Measurements from ENCODE around the gene LPXN.

DNA sequence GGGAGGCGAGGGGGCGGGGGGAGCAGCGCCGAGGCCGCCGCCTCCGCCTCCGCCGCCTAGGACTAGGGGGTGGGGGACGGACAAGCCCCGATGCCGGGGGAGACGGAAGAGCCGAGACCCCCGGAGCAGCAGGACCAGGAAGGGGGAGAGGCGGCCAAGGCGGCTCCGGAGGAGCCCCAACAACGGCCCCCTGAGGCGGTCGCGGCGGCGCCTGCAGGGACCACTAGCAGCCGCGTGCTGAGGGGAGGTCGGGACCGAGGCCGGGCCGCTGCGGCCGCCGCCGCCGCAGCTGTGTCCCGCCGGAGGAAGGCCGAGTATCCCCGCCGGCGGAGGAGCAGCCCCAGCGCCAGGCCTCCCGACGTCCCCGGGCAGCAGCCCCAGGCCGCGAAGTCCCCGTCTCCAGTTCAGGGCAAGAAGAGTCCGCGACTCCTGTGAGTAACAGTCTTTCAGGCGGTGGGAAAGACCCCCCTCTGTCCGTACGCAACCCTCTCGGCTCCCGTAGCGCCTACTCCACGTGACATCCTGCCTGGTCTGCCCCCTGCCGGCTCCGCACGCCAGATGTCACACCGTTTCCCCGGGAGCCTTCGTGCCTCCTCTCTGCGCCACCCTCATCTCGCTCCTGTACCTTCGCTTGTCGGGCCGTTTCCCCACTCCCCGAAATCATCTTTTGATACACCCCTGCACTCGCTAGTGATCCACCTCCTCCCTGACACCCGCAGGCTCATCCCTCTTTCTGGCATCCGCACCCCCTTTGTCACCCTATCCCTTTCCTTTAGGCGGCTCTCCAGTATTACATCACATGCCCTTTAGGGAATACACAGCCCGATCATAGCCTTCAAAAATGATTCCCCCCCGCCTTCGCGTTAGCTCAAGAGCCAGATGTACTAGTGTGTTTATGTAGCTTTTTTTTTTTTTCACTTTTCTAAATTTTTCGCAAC lies 3.8 kb upstream of the LPXN start:
- TF ChIP-seq CTCF (IDR thresholded peaks at IDR 0.05) (peak; percentile 81 to 96 (median 91)), POLR2A (IDR thresholded peaks at IDR 0.05) (peak; percentile 64 to 68), EP300 (IDR thresholded peaks at IDR 0.05) (peak in 2 of 4 donors; percentile 24 to 59)
